GM12878 (cell line): Measurements from ENCODE around the gene KIAA1671. TPM values are rescaled to one million over a fixed set of nuclear protein-coding genes. Genes with fewer than 3 reads are reported as not detected.
"Not testable (repeated sequence)": the region's sequence is repeated elsewhere in the genome, so short reads cannot be mapped to it uniquely, and the experiment has no call there.

Experiments
- ATAC-seq: fragments of 200-7000 bp; cut with Tn5 transposase; 3 replicates; pipeline ENCODE4 v1.9.1; 2020; ENCODE audit warnings: mild to moderate bottlenecking, moderate library complexity
- BruUV-seq: library from RNA; stranded (reverse); fragments of 400-500 nt; replicated peaks from 2 replicates; lab custom pipeline; 2021; lab: Mats Ljungman, UMichigan
- CTCF ChIA-PET: fragments of 300-600 bp; sonication (Branson Sonifier 250); formaldehyde crosslinking; extraction: SDS; loops from one replicate; lab custom pipeline; 2021; ENCODE audit warnings: inconsistent platforms; lab: Yijun Ruan, JAX
- POLR2A ChIA-PET: fragments of 350-600 bp; formaldehyde crosslinking; extraction: SDS; loops from one replicate; lab custom pipeline; 2021; ENCODE audit warnings: inconsistent platforms; lab: Charles Lee
- RAD21 ChIA-PET: fragments of 300-600 bp; sonication (Branson Sonifier 250); formaldehyde crosslinking; loops from one replicate; lab custom pipeline; 2023; ENCODE audit warnings: antibody characterized with exemption; ENCODE audit not compliant: unreplicated experiment; lab: Charles Lee
- SMC1A ChIA-PET: fragments of 300-600 bp; sonication (Branson Sonifier 250); formaldehyde crosslinking; loops from one replicate; lab custom pipeline; 2023; ENCODE audit not compliant: unreplicated experiment, uncharacterized antibody; lab: Charles Lee
- DNase-seq: peaks from one replicate; pipeline ENCODE4 v3.0.0-alpha.2; 2011; ENCODE audit warnings: low read depth, low spot score
- FAIRE-seq: peaks from 3 replicates; lab custom pipeline; 2011; peaks lifted over from hg19 to GRCh38; lab: Jason Lieb, UNC
- H2AFZ ChIP-seq: 2 replicates; pipeline ENCODE4 v1.6.0; 2011; ENCODE audit warnings: low read depth, low read length, control low read depth; ENCODE audit not compliant: control insufficient read depth
- H3K27ac ChIP-seq: 2 replicates; pipeline ENCODE4 v1.5.1; 2011; ENCODE audit warnings: control low read depth; ENCODE audit not compliant: control insufficient read depth, insufficient read depth
- H3K27me3 ChIP-seq, 2 experiments: replicated peaks in 1 of 2; 2 replicates each; pipeline versions ENCODE4 v1.6.0 to v1.6.1; 2011; ENCODE audit warnings: low read length in 1 of 2; ENCODE audit not compliant: control insufficient read depth in 2 of 2, insufficient read depth in 2 of 2
- H3K36me3 ChIP-seq, 2 experiments: 2 replicates each; pipeline ENCODE4 v1.5.1; 2011; ENCODE audit warnings: low read length in 1 of 2; ENCODE audit not compliant: control insufficient read depth in 2 of 2, insufficient read depth in 2 of 2
- H3K4me1 ChIP-seq: 2 replicates; pipeline ENCODE4 v1.6.1; 2011; ENCODE audit warnings: mild to moderate bottlenecking, low read length, moderate library complexity, mixed read lengths; ENCODE audit not compliant: control insufficient read depth, insufficient read depth
- H3K4me2 ChIP-seq: 2 replicates; pipeline ENCODE4 v1.6.0; 2011; ENCODE audit warnings: control low read depth; ENCODE audit not compliant: control insufficient read depth, insufficient read depth
- H3K4me3 ChIP-seq: fragments of 200-600 bp; sonication (generic); 2 replicates; pipeline ENCODE4 v1.5.1; 2016
- H3K79me2 ChIP-seq: 2 replicates; pipeline ENCODE4 v1.6.0; 2011; ENCODE audit warnings: low read length; ENCODE audit not compliant: control insufficient read depth, insufficient read depth
- H3K9ac ChIP-seq: 2 replicates; pipeline ENCODE4 v1.8.0; 2011; ENCODE audit warnings: low read length, control low read depth, mixed read lengths; ENCODE audit not compliant: control insufficient read depth, insufficient read depth
- H3K9me3 ChIP-seq: replicated peaks from 3 replicates; pipeline ENCODE4 v1.5.1; 2011; ENCODE audit warnings: mild to moderate bottlenecking, low read length; ENCODE audit not compliant: control insufficient read depth, insufficient read depth
- H4K20me1 ChIP-seq: 2 replicates; pipeline ENCODE4 v1.6.0; 2011; ENCODE audit not compliant: control insufficient read depth, insufficient read depth
- ATF3 ChIP-seq: IDR thresholded peaks from 2 replicates; pipeline ENCODE4 v1.6.1; 2011; ENCODE audit warnings: low read depth, mild to moderate bottlenecking, low read length, moderate library complexity, borderline replicate concordance; ENCODE audit errors: extremely low read depth
- BMI1 ChIP-seq: fragments of 450-650 bp; IDR thresholded peaks from 2 replicates; pipeline ENCODE4 v1.6.1; 2016; ENCODE audit warnings: mild to moderate bottlenecking, moderate library complexity, borderline replicate concordance
- CBX3 ChIP-seq: fragments of 200-600 bp; sonication (generic); IDR thresholded peaks from 2 replicates; pipeline ENCODE4 v1.6.1; 2016; ENCODE audit warnings: low read depth, borderline replicate concordance
- CEBPB ChIP-seq, 2 experiments: fragments of 150-350 bp in 1 of 2; IDR thresholded peaks; 2 replicates each; pipeline ENCODE4 v1.6.1; 2012 to 2014; ENCODE audit warnings: low read depth in 2 of 2, low read length in 2 of 2, borderline replicate concordance in 1 of 2, inconsistent platforms in 1 of 2
- CHD2 ChIP-seq: IDR thresholded peaks from 2 replicates; pipeline ENCODE4 v1.6.1; 2011; ENCODE audit warnings: low read depth, low read length, improper control_type of control experiment, borderline replicate concordance
- EP300 ChIP-seq, 2 experiments: fragments of 150-350 bp in 1 of 2; IDR thresholded peaks; 2 replicates each; pipeline ENCODE4 v1.6.1; 2011 to 2012; ENCODE audit warnings: low read depth in 2 of 2, low read length in 2 of 2, borderline replicate concordance in 1 of 2, improper control_type of control experiment in 1 of 2, inconsistent platforms in 1 of 2; ENCODE audit not compliant: control insufficient read depth in 1 of 2
- NR2C1 ChIP-seq: fragments of 450-650 bp; IDR thresholded peaks from 2 replicates; pipeline ENCODE4 v1.6.1; 2017; ENCODE audit warnings: antibody characterized with exemption, mild to moderate bottlenecking, moderate library complexity
- RUNX3 ChIP-seq: IDR thresholded peaks from 2 replicates; pipeline ENCODE4 v1.6.1; 2012; ENCODE audit warnings: low read length, inconsistent platforms
- SREBF2 ChIP-seq: IDR thresholded peaks from 2 replicates; pipeline ENCODE4 v1.6.1; 2012; ENCODE audit warnings: mild to moderate bottlenecking, low read length
- SRF ChIP-seq, 2 experiments: IDR thresholded peaks; 2 replicates each; pipeline ENCODE4 v1.6.1; 2011; ENCODE audit warnings: low read depth in 2 of 2, low read length in 2 of 2, mild to moderate bottlenecking in 1 of 2, moderate library complexity in 1 of 2
- USF2 ChIP-seq: IDR thresholded peaks from 2 replicates; pipeline ENCODE4 v1.6.1; 2011; ENCODE audit warnings: low read depth, low read length, improper control_type of control experiment, borderline replicate concordance
- ZSCAN29 ChIP-seq: fragments of 450-650 bp; IDR thresholded peaks from 2 replicates; pipeline ENCODE4 v1.6.1; 2017; ENCODE audit warnings: mild to moderate bottlenecking, moderate library complexity
- WGBS: methylation state at CpG from one replicate; pipeline ENCODE4 v1.1.6; 2016; ENCODE audit warnings: low lambda C conversion rate; ENCODE audit not compliant: insufficient replicate concordance, insufficient coverage; ENCODE audit errors: missing lambda C conversion rate; 5-methylcytosine and 5-hydroxymethylcytosine counted together
- in situ Hi-C: fragments of 300-500 bp; cut with MboI; formaldehyde crosslinking; loops from 9 replicates; pipeline ENCODE4 v1.14.3; 2018; ENCODE audit warnings: mixed read lengths
- intact Hi-C: fragments of 100-400 bp; cut with micrococcal nuclease; formaldehyde crosslinking; loops from one replicate; pipeline ENCODE4 v1.14.2; 2022; ENCODE audit not compliant: unreplicated experiment
- polyA plus RNA-seq, 11 experiments: library from polyadenylated mRNA; depleted of rRNA in 4 of 11; unstranded in 6 of 11; stranded (reverse) in 5 of 11; fragments of >200 nt; fragmentation: Nextera tagmentation in 4 of 11; fragmentation: Illumina TruSeq in 1 of 11; extraction: Ambion mirVana in 4 of 11; extraction: Trizol in 1 of 11; gene quantifications; 1 replicate in 1 of 11; 2 replicates in 10 of 11; pipeline versions ENCODE4 v1.2.1 to v1.2.3, GENCODE V29; 2011 to 2016; ENCODE audit warnings: inconsistent platforms in 2 of 11, missing spikeins in 2 of 11, low read depth in 1 of 11
- total RNA-seq, 4 experiments: library from RNA; depleted of rRNA in 3 of 4; stranded (reverse); fragments of >200 nt in 3 of 4; fragmentation: Illumina TruSeq in 1 of 4; extraction: Trizol in 1 of 4; gene quantifications; 2 replicates each; pipeline versions ENCODE4 v1.2.1 to v1.2.3, GENCODE V29; 2013 to 2021

Gene KIAA1671
- total and polyA plus RNA-seq, 10 of the 15 experiments (the other 5 are each of a cell fraction or from before 2014, with no cell fraction given): 0.05 to 2.7 (median 0.33) TPM

GRCh38 chr22:25178869-25179631, 226.5 kb downstream of the KIAA1671 start:
- H3K4me2 ChIP-seq, H3K4me1 ChIP-seq, in situ Hi-C loops, H3K36me3 ChIP-seq, H2AFZ ChIP-seq, H3K9me3 ChIP-seq, H3K79me2 ChIP-seq, POLR2A ChIA-PET, CTCF ChIA-PET, H3K27me3 ChIP-seq, BruUV-seq, RAD21 ChIA-PET, H3K4me3 ChIP-seq, H3K9ac ChIP-seq, H4K20me1 ChIP-seq, intact Hi-C loops, H3K27ac ChIP-seq, DNase-seq, SMC1A ChIA-PET: not testable (repeated sequence)
- ATAC-seq (peak; percentile 71), FAIRE-seq (peak; percentile 86)
- 82% methylated on average over 38 of the region's 63 CpGs for WGBS

GRCh38 chr22:25182131-25183110, 229.9 kb downstream of the KIAA1671 start:
- Histone ChIP-seq H3K9me3 (no peaks in the 10 kb centered on the region; the same call in 2 of the 3 replicates), H3K4me1 (no peaks in the 10 kb centered on the region), H3K4me2 (no peak overlapping the region), H3K4me3 (no peak overlapping the region), H3K36me3 (no peaks in the 10 kb centered on the region), H3K9ac (no peak overlapping the region), H3K27me3 (no peaks in the 10 kb centered on the region), H4K20me1 (no peaks in the 10 kb centered on the region), H3K27ac (no peak overlapping the region), H2AFZ (no peak overlapping the region), H3K79me2 (no peaks in the 10 kb centered on the region)
- no TSS peak for BruUV-seq
- CTCF ChIA-PET: no interaction called here
- POLR2A ChIA-PET: interaction anchor here (0.9 kb wide), 1 partner anchor 321 kb away, joined by 7 read pairs; no protein-coding TSS in a partner anchor
- no peak for ATAC-seq
- intact Hi-C loops: no loop called here
- WGBS: 30% methylated on average over 10 of the region's 10 CpGs
- RAD21 ChIA-PET: no interaction called here
- in situ Hi-C loops: no loop called here
- no peak for DNase-seq
- SMC1A ChIA-PET: no interaction called here
- FAIRE-seq: no peak
- no peak for TF ChIP-seq CHD2
- no peak for TF ChIP-seq CEBPB (IDR thresholded peaks at IDR 0.05; ENCODE audit: borderline replicate concordance in 1 of 2, low read depth in 2 of 2, low read length in 2 of 2)
- no peak for TF ChIP-seq BMI1
- TF ChIP-seq SRF (IDR thresholded peaks at IDR 0.05; ENCODE audit: low read depth in 2 of 2, low read length in 2 of 2): no peak
- TF ChIP-seq CBX3: no peak
- no peak for TF ChIP-seq ATF3
- TF ChIP-seq ZSCAN29: no peak
- TF ChIP-seq RUNX3: no peak
- TF ChIP-seq EP300 (IDR thresholded peaks at IDR 0.05; ENCODE audit: borderline replicate concordance in 1 of 2, control insufficient read depth in 1 of 2, low read depth in 2 of 2, low read length in 2 of 2): no peak
- TF ChIP-seq USF2: no peak
- no peak for TF ChIP-seq NR2C1
- no peak for TF ChIP-seq SREBF2
